CD14-positive monocyte (primary cell): Measurements from ENCODE around the gene FHOD3. TPM values are rescaled to one million over a fixed set of nuclear protein-coding genes. Genes with fewer than 3 reads are reported as not detected.

Source experiments
- DNase-seq, 3 donors: peaks; one replicate each; pipeline ENCODE4 v3.0.0-alpha.2; 2011 to 2022
- H2AFZ ChIP-seq: 2 replicates; pipeline ENCODE4 v1.6.0; 2012; ENCODE audit warnings: mild to moderate bottlenecking, low read depth, low read length, inconsistent platforms; ENCODE audit not compliant: insufficient read depth, poor library complexity, severe bottlenecking
- H3K27ac ChIP-seq, 2 donors: 1 replicate in 1 of 2; 2 replicates in 1 of 2; pipeline ENCODE4 v1.5.1; 2012 to 2013; ENCODE audit warnings: low read length in 2 of 2, control low read depth in 1 of 2, inconsistent platforms in 1 of 2, low read depth in 1 of 2, mild to moderate bottlenecking in 1 of 2
- H3K27me3 ChIP-seq, 2 donors: one replicate each; pipeline versions ENCODE4 v1.6.0 to v1.6.1; 2011 to 2013; ENCODE audit warnings: low read length in 2 of 2; ENCODE audit not compliant: control insufficient read depth in 2 of 2, insufficient read depth in 2 of 2
- H3K36me3 ChIP-seq, 2 donors: replicated peaks in 1 of 2; 1 replicate in 1 of 2; 2 replicates in 1 of 2; pipeline versions ENCODE4 v1.5.1 to v1.6.1; 2012 to 2013; ENCODE audit warnings: low read length in 2 of 2, control low read depth in 1 of 2, inconsistent platforms in 1 of 2, mild to moderate bottlenecking in 1 of 2; ENCODE audit not compliant: insufficient read depth in 2 of 2, control insufficient read depth in 1 of 2
- H3K4me1 ChIP-seq, 2 donors: 1 replicate in 1 of 2; 2 replicates in 1 of 2; pipeline versions ENCODE4 v1.5.1 to v1.6.1; 2012 to 2013; ENCODE audit warnings: low read length in 2 of 2, control low read depth in 1 of 2, inconsistent platforms in 1 of 2, mild to moderate bottlenecking in 1 of 2, moderate library complexity in 1 of 2; ENCODE audit not compliant: insufficient read depth in 2 of 2, control insufficient read depth in 1 of 2
- H3K4me2 ChIP-seq: replicated peaks from 2 replicates; pipeline ENCODE3; 2012; ENCODE audit warnings: low read length, moderate library complexity, mild to moderate bottlenecking; ENCODE audit not compliant: poor library complexity, severe bottlenecking; ENCODE audit errors: extremely low read depth
- H3K4me3 ChIP-seq, 3 experiments: fragments of 200-600 bp in 1 of 3; sonication (generic) in 1 of 3; replicated peaks in 1 of 3; 1 replicate in 2 of 3; 2 replicates in 1 of 3; pipeline ENCODE4 v1.5.1; 2011 to 2013; ENCODE audit warnings: low read length in 3 of 3, mild to moderate bottlenecking in 3 of 3, control low read depth in 2 of 3, low read depth in 2 of 3, inconsistent platforms in 1 of 3, moderate library complexity in 1 of 3
- H3K79me2 ChIP-seq: 2 replicates; pipeline ENCODE4 v1.6.0; 2012; ENCODE audit warnings: mild to moderate bottlenecking, control low read depth, inconsistent platforms, low read length, moderate library complexity; ENCODE audit not compliant: insufficient read depth
- H3K9ac ChIP-seq: 2 replicates; pipeline ENCODE4 v1.6.0; 2017; ENCODE audit warnings: low read length, mild to moderate bottlenecking; ENCODE audit not compliant: insufficient read depth, poor library complexity, severe bottlenecking
- H3K9me3 ChIP-seq, 2 donors: replicated peaks in 1 of 2; 1 replicate in 1 of 2; 2 replicates in 1 of 2; pipeline versions ENCODE4 v1.5.1 to v1.6.1; 2012 to 2013; ENCODE audit warnings: low read length in 2 of 2, control low read depth in 1 of 2; ENCODE audit not compliant: control insufficient read depth in 1 of 2, insufficient read depth in 1 of 2
- H4K20me1 ChIP-seq: 2 replicates; pipeline ENCODE4 v1.6.0; 2012; ENCODE audit warnings: mild to moderate bottlenecking, low read length, control low read depth, moderate library complexity; ENCODE audit not compliant: insufficient read depth
- H3K27ac Mint-ChIP-seq, 7 donors: one replicate each; pipeline ENCODE4 v1.8.0; 2020; ENCODE audit warnings: mild to moderate bottlenecking in 7 of 7, mixed read lengths in 7 of 7, moderate library complexity in 6 of 7, inconsistent platforms in 2 of 7
- H3K27me3 Mint-ChIP-seq, 3 donors: one replicate each; pipeline ENCODE4 v1.8.0; 2021 to 2022; ENCODE audit warnings: low read depth in 3 of 3, mild to moderate bottlenecking in 3 of 3, mixed read lengths in 3 of 3, moderate library complexity in 3 of 3, inconsistent platforms in 1 of 3
- H3K36me3 Mint-ChIP-seq, 2 donors: one replicate each; pipeline ENCODE4 v1.8.0; 2020; ENCODE audit warnings: mixed read lengths in 2 of 2, inconsistent platforms in 1 of 2, mild to moderate bottlenecking in 1 of 2
- H3K4me1 Mint-ChIP-seq: one replicate; pipeline ENCODE4 v1.8.0; 2020; ENCODE audit warnings: mild to moderate bottlenecking, mixed read lengths
- H3K4me3 Mint-ChIP-seq, 2 donors: one replicate each; pipeline ENCODE4 v1.8.0; 2020; ENCODE audit warnings: mild to moderate bottlenecking in 2 of 2, mixed read lengths in 2 of 2, moderate library complexity in 1 of 2
- H3K9me3 Mint-ChIP-seq, 7 donors: one replicate each; pipeline ENCODE4 v1.8.0; 2020 to 2022; ENCODE audit warnings: mixed read lengths in 7 of 7, mild to moderate bottlenecking in 6 of 7, moderate library complexity in 6 of 7, inconsistent platforms in 2 of 7
- CTCF ChIP-seq: fragments of 200-600 bp; IDR thresholded peaks from one replicate; pipeline ENCODE4 v1.8.0; 2022; ENCODE audit warnings: antibody characterized with exemption, mild to moderate bottlenecking
- WGBS: methylation state at CpG from one replicate; pipeline ENCODE4 v1.1.5; 2013; ENCODE audit warnings: missing lambda C conversion rate; ENCODE audit not compliant: insufficient coverage; 5-methylcytosine and 5-hydroxymethylcytosine counted together
- intact Hi-C, 2 donors: fragments of 100-400 bp; cut with micrococcal nuclease; formaldehyde crosslinking; loops; one replicate each; pipeline versions ENCODE4 v1.15.0 to v1.15.1; 2023
- polyA plus RNA-seq, 3 donors: library from polyadenylated mRNA; depleted of rRNA in 1 of 3; unstranded in 2 of 3; stranded (reverse) in 1 of 3; fragments of 300-500 nt in 2 of 3; fragments of >200 nt in 1 of 3; fragmentation: Illumina TruSeq in 2 of 3; gene quantifications; 1 replicate in 2 of 3; 2 replicates in 1 of 3; pipeline ENCODE4 v1.2.3, GENCODE V29; 2012 to 2021

The FHOD3 gene
- polyA plus RNA-seq, 3 donors = not detected

- intact Hi-C loops = loop anchor here (10.0 kb wide), 1 partner anchor 533 kb away; no protein-coding TSS in a partner anchor
- Histone ChIP-seq H3K4me1 (no peaks in the 10 kb centered on the region), H3K27ac (no peak overlapping the region), H3K9ac (no peak overlapping the region), H3K4me3 (no peak overlapping the region), H3K9me3 (peaks cover 0 to 3% of the 10 kb centered on the region in 2 donors), H4K20me1 (no peaks in the 10 kb centered on the region), H3K27me3 (peaks cover 5 to 6% of the 10 kb centered on the region in 2 donors), H3K36me3 (no peaks in the 10 kb centered on the region), H3K4me2 (no peak overlapping the region), H3K79me2 (no peaks in the 10 kb centered on the region), H2AFZ (no peak overlapping the region)
- Mint-ChIP-seq H3K4me3 (no peak overlapping the region), H3K9me3 (peaks cover 7 to 15% (median 11%) of the 10 kb centered on the region in 7 donors), H3K27ac (no peak overlapping the region), H3K4me1 (no peaks in the 10 kb centered on the region), H3K27me3 (peaks cover 7 to 17% (median 12%) of the 10 kb centered on the region in 3 donors), H3K36me3 (no peaks in the 10 kb centered on the region)
- DNase-seq = no peak
- WGBS = 83% methylated on average over 1 of the region's 2 CpGs
- no peak for TF ChIP-seq CTCF
Observed at GRCh38 chr18:36287653-36288052, 9.9 kb upstream of the FHOD3 start.

- H3K27ac ChIP-seq = no peak overlapping the region
- Mint-ChIP-seq H3K27me3 (peaks cover 7 to 14% (median 10%) of the 10 kb centered on the region in 3 donors), H3K4me1 (no peaks in the 10 kb centered on the region), H3K27ac (no peak overlapping the region), H3K9me3 (peaks cover 7 to 15% (median 11%) of the 10 kb centered on the region in 7 donors), H3K4me3 (no peak overlapping the region), H3K36me3 (no peaks in the 10 kb centered on the region)
- no peak for TF ChIP-seq CTCF
- H4K20me1 ChIP-seq = no peaks in the 10 kb centered on the region
- peaks cover 7 to 15% of the 10 kb centered on the region in 2 donors for H3K27me3 ChIP-seq
- intact Hi-C loops = loop anchor here (10.0 kb wide), 1 partner anchor 534 kb away; no protein-coding TSS in a partner anchor
- H3K4me3 ChIP-seq = no peak overlapping the region
- no peak overlapping the region for H3K9ac ChIP-seq
- no peak for DNase-seq
- H3K79me2 ChIP-seq = no peaks in the 10 kb centered on the region
- H3K9me3 ChIP-seq = peaks cover 0 to 3% of the 10 kb centered on the region in 2 donors
- no peaks in the 10 kb centered on the region for H3K4me1 ChIP-seq
- no peak overlapping the region for H3K4me2 ChIP-seq
- no peak overlapping the region for H2AFZ ChIP-seq
- no peaks in the 10 kb centered on the region for H3K36me3 ChIP-seq
Observed at GRCh38 chr18:36288689-36289088, 8.8 kb upstream of the FHOD3 start.
